ENCODE measurements around the gene COL4A2. TPM values are rescaled to one million over a fixed set of nuclear protein-coding genes. Genes with fewer than 3 reads are reported as not detected.

Gene COL4A2
- total and polyA plus RNA-seq, 4 donors, result 8.0 to 45.2 (median 40.3) TPM

GRCh38 chr13:110380359-110381028 is 73.4 kb downstream of the COL4A2 start:
- TF ChIP-seq GABPA (IDR thresholded peaks at IDR 0.05 in 1 of 2, conservative IDR thresholded peaks at IDR 0.05 in 1 of 2), result no peak
- TF ChIP-seq CTCF (IDR thresholded peaks at IDR 0.05; ENCODE audit: low read depth, low read length, missing input control), result no peak
- TF ChIP-seq REST (IDR thresholded peaks at IDR 0.05), result no peak
- no peak for TF ChIP-seq ATF3 (IDR thresholded peaks at IDR 0.05)
- TF ChIP-seq TAF1 (conservative IDR thresholded peaks at IDR 0.05), result no peak
- TF ChIP-seq RXRA (IDR thresholded peaks at IDR 0.05), result no peak
- TF ChIP-seq ZBTB33 (IDR thresholded peaks at IDR 0.05), result no peak
- TF ChIP-seq HNF4A (conservative IDR thresholded peaks at IDR 0.05), result no peak
- Histone ChIP-seq H3K4me3 (ENCODE audit: low read depth in 1 of 3, low read length in 3 of 3) (no peak overlapping the region), H3K9ac (ENCODE audit: low read depth in 1 of 2, low read length in 2 of 2) (no peak overlapping the region), H3K9me3 (ENCODE audit: control insufficient read depth in 4 of 4, low read length in 3 of 4) (no peaks in the 10 kb centered on the region), H3K4me1 (ENCODE audit: control insufficient read depth in 4 of 4, insufficient read depth in 4 of 4, low read length in 3 of 4) (no peaks in the 10 kb centered on the region), H3K27me3 (ENCODE audit: control insufficient read depth in 4 of 4, insufficient read depth in 4 of 4, low read length in 3 of 4) (peaks cover 0 to 7% (median 1%) of the 10 kb centered on the region in 4 donors), H3K27ac (ENCODE audit: low read depth in 1 of 2, low read length in 2 of 2) (no peak overlapping the region), H3K36me3 (ENCODE audit: control insufficient read depth in 4 of 4, insufficient read depth in 3 of 4, low read depth in 1 of 4, low read length in 3 of 4) (no peaks in the 10 kb centered on the region)
- WGBS, result 65% methylated on average over 14 of the region's 14 CpGs
- DNase-seq (ENCODE audit: low spot score), result no peak

GRCh38 chr13:110381029-110381360 is 73.9 kb downstream of the COL4A2 start:
- no peak for DNase-seq (ENCODE audit: low spot score)
- Histone ChIP-seq H3K27ac (ENCODE audit: low read depth in 1 of 2, low read length in 2 of 2) (no peak overlapping the region), H3K9me3 (ENCODE audit: control insufficient read depth in 4 of 4, low read length in 3 of 4) (no peaks in the 10 kb centered on the region), H3K4me1 (ENCODE audit: control insufficient read depth in 4 of 4, insufficient read depth in 4 of 4, low read length in 3 of 4) (no peaks in the 10 kb centered on the region), H3K36me3 (ENCODE audit: control insufficient read depth in 4 of 4, insufficient read depth in 3 of 4, low read depth in 1 of 4, low read length in 3 of 4) (no peaks in the 10 kb centered on the region), H3K9ac (ENCODE audit: low read depth in 1 of 2, low read length in 2 of 2) (no peak overlapping the region), H3K4me3 (ENCODE audit: low read depth in 1 of 3, low read length in 3 of 3) (no peak overlapping the region), H3K27me3 (ENCODE audit: control insufficient read depth in 4 of 4, insufficient read depth in 4 of 4, low read length in 3 of 4) (peaks cover 0 to 7% (median under 1%) of the 10 kb centered on the region in 4 donors)
- TF ChIP-seq ZBTB33 (IDR thresholded peaks at IDR 0.05), result no peak
- TF ChIP-seq EGR1 (IDR thresholded peaks at IDR 0.05; ENCODE audit: low read depth in 2 of 2), result no peak
- TF ChIP-seq FOXA1 (IDR thresholded peaks at IDR 0.05), result no peak
- no peak for TF ChIP-seq ATF3 (IDR thresholded peaks at IDR 0.05)
- no peak for TF ChIP-seq GABPA (IDR thresholded peaks at IDR 0.05 in 1 of 2, conservative IDR thresholded peaks at IDR 0.05 in 1 of 2)
- TF ChIP-seq MAX (IDR thresholded peaks at IDR 0.05), result no peak
- TF ChIP-seq NR2F2 (IDR thresholded peaks at IDR 0.05), result no peak
- no peak for TF ChIP-seq TAF1 (conservative IDR thresholded peaks at IDR 0.05)
- TF ChIP-seq SP1 (IDR thresholded peaks at IDR 0.05), result no peak
- no peak for TF ChIP-seq YY1 (IDR thresholded peaks at IDR 0.05)
- no peak for TF ChIP-seq CTCF (IDR thresholded peaks at IDR 0.05; ENCODE audit: low read depth, low read length, missing input control)
- WGBS, result 83% methylated on average over 12 of the region's 12 CpGs

Measured in liver (tissue), 9 donors.